COLO668 (cell line): ENCODE data around the gene HIBADH.

Source experiments
- DNase-seq: peaks from one replicate; lab custom pipeline; 2025; ENCODE audit not compliant: unreplicated experiment; lab: John Stamatoyannopoulos, UW

The HIBADH gene

GRCh38 chr7:27551803-27552400 is 110.8 kb downstream of the HIBADH start:
- no peak for DNase-seq

DNA sequence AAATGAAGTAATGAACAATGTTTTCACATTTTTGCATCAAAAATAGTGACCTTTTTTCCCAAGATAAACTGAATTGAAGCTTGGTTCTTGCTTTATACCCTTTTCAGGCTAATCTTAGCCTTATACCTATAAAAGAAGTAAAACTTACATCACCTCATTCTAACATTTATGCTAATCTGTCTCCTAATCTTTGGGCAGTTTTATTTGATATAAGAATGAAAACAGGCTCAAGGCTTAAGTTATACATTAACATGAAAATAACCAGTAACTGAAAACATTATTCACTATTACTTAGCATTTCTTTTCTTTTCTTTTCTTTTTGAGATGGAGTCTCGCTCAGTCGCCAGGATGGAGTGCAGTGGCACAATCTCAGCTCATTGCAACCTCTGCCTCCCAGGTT is 113.1 kb downstream of the HIBADH start:
- DNase-seq, result no peak

DNA sequence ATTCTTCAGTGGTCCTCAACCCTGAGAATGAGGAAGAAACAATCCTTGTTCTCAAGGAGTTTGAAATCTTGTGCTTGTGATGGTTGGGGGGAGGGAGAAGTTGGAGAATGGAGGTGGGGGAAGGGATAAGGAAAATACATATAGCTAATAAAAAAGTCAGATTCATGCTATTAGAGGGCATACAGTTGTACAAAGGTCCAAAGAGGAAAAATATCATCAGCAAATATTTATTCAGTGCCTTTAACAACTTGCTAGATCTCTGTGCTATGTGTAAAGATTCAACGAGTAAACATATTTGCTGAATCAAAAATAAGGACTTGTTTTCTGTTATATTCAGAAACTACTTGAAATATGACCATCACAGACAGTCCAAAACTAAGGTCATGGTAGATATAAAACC is 114.4 kb downstream of the HIBADH start:
- no peak for DNase-seq

DNA sequence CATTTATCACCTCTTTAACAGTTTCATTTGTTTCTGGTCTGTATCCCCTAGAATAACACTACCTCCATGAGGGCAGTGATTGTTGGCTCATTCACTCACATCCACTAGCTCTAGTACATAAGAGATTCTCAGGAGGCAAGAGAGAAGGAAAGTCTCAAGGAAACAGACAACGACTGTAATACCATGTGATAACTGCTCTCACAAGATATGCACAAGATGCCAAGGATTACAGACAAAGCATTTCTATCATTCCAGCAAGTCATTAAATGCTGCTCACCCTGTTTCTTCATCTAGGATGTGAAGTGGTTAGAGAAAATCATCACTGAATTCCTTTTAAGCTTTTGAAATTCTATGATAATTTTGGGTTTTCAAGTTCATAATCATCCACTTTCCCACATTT is 115.3 kb downstream of the HIBADH start:
- DNase-seq, result no peak

GRCh38 chr7:27546610-27547009 is 116.1 kb downstream of the HIBADH start:
- no peak for DNase-seq

- DNase-seq, result no peak
These were observed 126.9 kb downstream of the HIBADH start for GRCh38 chr7:27535795-27536194.

- DNase-seq, result no peak
These were observed 129.0 kb downstream of the HIBADH start for GRCh38 chr7:27533652-27534081.

DNA sequence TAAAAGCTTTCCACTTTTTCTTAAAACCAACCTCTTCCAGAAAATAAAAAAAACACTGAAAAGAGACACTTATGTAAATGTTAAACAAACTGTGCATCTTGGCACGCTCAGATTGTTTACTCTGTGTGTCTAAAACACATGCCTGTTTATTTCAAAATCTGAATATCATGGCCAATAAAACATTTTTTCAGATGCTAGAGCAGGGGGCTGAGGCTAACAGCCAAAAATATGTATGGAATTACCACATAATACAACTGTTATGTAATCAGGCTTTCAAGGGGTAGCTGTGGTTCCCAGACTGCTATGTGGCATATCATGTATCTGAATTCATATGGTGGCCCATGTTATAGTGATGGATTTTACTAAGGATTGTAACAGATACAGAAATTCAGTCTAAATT is 130.4 kb downstream of the HIBADH start:
- DNase-seq, result no peak

GRCh38 chr7:27527348-27527714 is 135.4 kb downstream of the HIBADH start:
- no peak for DNase-seq

DNA sequence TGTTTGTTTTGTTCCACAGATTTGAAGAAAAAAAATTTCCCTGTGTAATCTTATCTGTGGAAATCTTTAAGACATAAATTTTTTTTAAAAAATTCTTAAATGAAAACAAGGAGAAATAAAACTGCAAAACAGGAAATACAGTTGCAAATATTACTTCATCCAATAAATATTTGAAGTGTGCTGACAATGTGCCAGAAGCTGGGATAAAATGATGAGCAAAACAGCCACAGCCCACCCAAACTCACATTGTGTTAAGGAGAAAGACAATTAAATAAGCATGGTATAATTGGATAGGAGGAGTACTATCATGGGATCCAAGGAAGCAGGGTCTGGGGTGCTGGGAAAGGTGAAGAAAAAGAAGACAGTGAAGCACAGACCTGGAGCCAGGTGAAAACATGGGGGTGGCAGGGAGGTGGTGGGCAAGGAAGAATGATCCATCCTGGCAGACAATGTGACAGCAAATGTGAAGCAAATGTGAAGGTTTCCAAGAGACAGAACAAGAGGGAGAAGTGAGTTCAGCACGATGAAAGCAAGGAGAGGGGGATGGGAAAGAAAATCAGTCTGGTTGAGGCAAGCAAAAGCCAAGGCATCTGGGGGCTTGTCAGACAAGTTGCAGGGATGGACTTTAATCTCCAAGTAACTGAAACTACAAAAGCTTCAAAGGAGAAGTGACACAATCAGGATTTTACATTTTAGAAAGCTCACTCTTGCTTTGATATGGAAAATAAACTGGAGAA is 135.9 kb downstream of the HIBADH start:
- DNase-seq, result no peak

- DNase-seq, result no peak
These were observed 136.6 kb downstream of the HIBADH start for GRCh38 chr7:27526131-27526530.

DNA sequence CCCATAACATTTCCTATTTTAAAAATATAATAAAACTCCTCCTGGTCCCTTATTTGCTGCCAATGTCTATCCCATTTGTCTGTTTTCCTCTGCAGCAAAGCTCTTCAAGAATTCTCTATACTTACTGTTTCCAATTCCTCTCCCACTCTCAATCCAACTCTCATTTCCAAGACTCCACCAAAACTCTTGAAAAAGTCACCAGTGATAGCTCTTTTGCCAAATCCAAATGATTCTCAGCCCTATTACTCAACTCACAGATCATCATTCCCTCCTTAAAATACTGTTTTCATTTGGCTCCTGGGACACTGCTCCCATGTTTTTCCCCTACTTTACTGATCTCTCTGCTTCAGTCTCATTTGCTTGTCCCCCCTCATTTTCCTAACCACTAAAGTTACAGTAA is 139.4 kb downstream of the HIBADH start:
- DNase-seq, result no peak

GRCh38 chr7:27522566-27522965 is 140.1 kb downstream of the HIBADH start:
- DNase-seq, result no peak

DNA sequence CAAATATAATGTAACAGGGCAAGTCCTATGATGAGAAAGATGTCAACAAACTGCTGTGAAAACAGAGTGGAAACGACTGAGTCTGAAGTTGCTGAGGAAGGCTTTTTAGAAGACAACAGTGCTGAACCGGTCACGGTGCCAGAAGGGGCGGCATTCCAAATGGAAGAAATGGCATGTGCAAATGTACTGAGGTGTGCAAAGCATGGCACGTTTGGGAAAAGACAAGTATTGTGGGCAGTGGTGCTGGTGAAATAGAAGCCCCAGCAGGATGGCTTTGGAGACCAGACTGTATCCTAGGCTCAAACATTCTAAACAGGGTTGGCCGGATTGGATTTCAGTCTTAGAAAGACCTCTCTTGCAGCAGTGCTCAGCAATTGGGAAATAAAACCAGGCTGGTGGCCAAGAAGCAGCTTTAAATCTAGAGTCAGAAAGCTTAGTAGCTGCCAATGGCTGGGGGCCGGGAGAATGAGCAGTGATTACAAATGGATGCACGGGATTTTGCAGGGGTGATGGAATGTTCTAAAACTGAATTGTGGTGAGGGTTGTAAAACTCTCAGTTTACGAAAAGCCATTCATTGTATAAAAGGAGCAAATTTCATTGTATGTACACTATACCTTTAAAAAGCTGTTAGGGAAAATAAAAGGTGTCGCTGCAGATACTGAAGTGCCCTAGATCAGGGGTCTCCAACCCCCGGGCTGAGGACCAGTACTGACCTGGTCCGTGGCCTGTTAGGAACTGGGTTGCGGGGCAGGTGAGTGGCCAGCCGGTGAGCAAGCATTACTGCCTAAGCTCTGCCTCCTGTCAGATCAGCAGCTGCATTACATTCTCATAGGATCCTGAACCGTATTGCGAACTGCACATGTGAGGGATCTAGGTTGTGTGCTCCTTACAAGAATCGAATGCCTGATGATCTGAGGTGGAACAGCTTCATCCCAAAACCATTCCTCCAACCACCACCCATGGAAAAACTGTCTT is 141.6 kb downstream of the HIBADH start:
- no peak for DNase-seq

- no peak for DNase-seq
These were observed 142.8 kb downstream of the HIBADH start for GRCh38 chr7:27519793-27520469.

DNA sequence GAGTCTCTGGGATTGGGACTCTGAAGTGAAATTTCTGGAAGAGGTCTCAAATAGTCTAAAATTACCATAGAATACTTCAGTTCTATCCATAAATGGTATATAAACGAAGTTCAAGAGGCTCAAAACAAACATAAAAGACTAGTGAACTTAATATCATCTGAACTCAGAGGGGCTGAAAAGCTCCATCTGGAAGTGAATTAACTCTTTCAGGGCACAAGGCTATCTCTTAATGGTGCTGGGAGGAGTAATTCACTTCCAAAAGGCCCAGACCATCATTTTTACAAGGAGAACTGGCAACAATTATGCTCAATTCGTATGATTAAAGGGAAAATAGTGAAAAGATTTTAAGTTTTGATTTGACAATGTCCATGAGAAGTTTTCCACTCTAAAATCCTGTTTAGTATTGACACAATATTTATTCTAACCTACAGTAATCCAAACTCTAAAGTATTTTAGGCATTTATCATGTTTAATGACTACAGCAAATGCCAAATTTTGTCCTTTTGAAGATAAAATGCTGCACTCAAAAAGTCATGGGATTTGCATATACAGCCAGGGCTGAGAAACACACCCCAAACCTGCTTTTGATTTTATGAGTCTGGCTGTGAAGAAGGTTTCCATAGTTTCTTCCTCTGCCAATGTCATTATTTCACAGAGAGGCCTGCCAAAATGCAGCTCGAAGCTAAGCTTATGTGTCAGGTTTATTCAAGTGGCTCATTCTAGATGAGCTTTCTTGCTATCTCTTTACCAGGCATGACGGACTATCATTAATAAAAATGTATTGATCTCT is 143.9 kb downstream of the HIBADH start:
- DNase-seq, result no peak

DNA sequence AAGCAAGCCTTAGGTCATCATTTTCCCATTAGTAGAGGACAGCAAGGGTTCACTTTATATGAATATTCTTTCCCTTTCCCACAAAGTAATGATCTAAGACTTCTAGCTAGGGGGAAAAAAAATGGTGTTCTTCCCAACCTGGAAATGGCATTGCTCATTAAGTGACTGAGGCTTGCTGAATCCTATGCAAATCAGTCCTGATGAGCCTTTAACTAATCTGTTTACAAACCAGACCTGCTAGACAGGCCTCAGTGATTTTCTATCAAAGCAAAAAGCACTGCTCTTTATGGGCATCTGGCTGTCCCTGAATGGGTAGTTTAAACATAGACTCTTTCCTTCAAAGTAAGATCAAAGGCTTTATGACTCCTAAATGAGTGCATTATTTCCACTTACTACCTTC is 146.3 kb downstream of the HIBADH start:
- no peak for DNase-seq

DNA sequence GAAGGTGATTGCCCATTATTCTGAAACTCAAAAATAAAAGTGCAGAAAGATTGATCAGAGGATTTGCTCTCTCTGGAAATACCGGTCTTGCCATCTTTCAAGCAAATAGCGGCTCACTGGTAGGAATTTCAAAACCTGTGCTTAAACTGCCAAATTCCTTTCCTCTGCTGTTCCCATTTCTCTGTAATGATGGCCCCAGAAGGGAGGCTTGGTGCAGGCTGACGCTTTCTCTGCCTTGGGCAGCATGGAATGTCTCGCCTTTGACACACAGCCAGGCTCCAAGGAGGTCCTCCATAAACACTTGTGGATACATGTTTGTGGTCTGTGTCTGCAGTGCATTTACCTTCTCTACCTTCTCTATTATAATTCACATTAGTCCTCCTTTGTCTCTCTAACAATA is 146.8 kb downstream of the HIBADH start:
- DNase-seq, result no peak

- DNase-seq, result no peak
These were observed 147.8 kb downstream of the HIBADH start for GRCh38 chr7:27514861-27515260.

DNA sequence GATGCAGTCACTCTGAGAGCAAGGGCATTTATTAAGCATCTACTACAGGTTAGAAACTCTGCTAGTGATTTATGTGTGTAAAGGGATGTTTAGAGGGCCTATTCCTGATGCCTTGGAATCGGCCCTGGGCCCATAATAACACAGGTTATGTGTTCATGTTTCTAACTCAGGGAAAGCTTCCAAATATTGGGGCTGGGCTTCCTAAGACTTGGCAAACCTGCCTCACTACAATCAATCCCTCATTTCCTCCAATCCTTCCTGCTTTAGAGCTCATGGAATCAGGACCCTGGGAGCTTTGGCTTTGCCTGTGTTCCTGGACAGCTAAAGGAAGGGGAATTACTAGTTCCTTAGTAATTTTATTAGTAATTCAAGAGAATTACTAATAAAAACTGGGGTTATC is 148.8 kb downstream of the HIBADH start:
- DNase-seq, result no peak
